Activated gamma-delta T cell (primary cell): ENCODE results near the gene EFNB2.

Source experiments
- DNase-seq: peaks from one replicate; lab custom pipeline; 2025; lab: John Stamatoyannopoulos, UW

EFNB2 gene

GRCh38 chr13:106500445-106500844 lies 35.0 kb downstream of the EFNB2 start:
- no peak for DNase-seq

GRCh38 chr13:106499896-106500295 lies 35.6 kb downstream of the EFNB2 start:
- DNase-seq = no peak

- no peak for DNase-seq
These were observed 36.3 kb downstream of the EFNB2 start for GRCh38 chr13:106499113-106499512.

GRCh38 chr13:106498571-106498970 lies 36.9 kb downstream of the EFNB2 start:
- no peak for DNase-seq

GRCh38 chr13:106498158-106498557 lies 37.3 kb downstream of the EFNB2 start:
- DNase-seq = no peak

GRCh38 chr13:106497079-106497478 lies 38.4 kb downstream of the EFNB2 start:
- DNase-seq = no peak

- no peak for DNase-seq
These were observed 39.1 kb downstream of the EFNB2 start for GRCh38 chr13:106496072-106496997.

- DNase-seq = no peak
These were observed 40.5 kb downstream of the EFNB2 start for GRCh38 chr13:106494936-106495335.

GRCh38 chr13:106494506-106494905 lies 41.0 kb downstream of the EFNB2 start:
- DNase-seq = no peak

- DNase-seq = no peak
These were observed 41.8 kb downstream of the EFNB2 start for GRCh38 chr13:106493533-106494220.

- DNase-seq = no peak
These were observed 42.6 kb downstream of the EFNB2 start for GRCh38 chr13:106492588-106493475.

GRCh38 chr13:106491928-106492587 lies 43.4 kb downstream of the EFNB2 start:
- no peak for DNase-seq

GRCh38 chr13:106491463-106491862 lies 44.0 kb downstream of the EFNB2 start:
- DNase-seq = no peak

- no peak for DNase-seq
These were observed 44.7 kb downstream of the EFNB2 start for GRCh38 chr13:106490569-106491321.

GRCh38 chr13:106489849-106490568 lies 45.5 kb downstream of the EFNB2 start:
- no peak for DNase-seq

- no peak for DNase-seq
These were observed 46.8 kb downstream of the EFNB2 start for GRCh38 chr13:106488686-106489085.

- no peak for DNase-seq
These were observed 47.4 kb downstream of the EFNB2 start for GRCh38 chr13:106488076-106488475.

- DNase-seq = no peak
These were observed 48.3 kb downstream of the EFNB2 start for GRCh38 chr13:106487129-106487528.

- no peak for DNase-seq
These were observed 49.2 kb downstream of the EFNB2 start for GRCh38 chr13:106486287-106486686.

- no peak for DNase-seq
These were observed 50.8 kb downstream of the EFNB2 start for GRCh38 chr13:106484537-106485193.
